GM19193 (cell line): ENCODE measurements around the gene OBSCN.

Experiments used
- POLR2A ChIP-seq: IDR thresholded peaks from 4 replicates; pipeline ENCODE4 v1.6.1; 2011; ENCODE audit not compliant: insufficient read depth, insufficient read length; ENCODE audit errors: extremely low read depth

Gene OBSCN

GRCh38 chr1:228350831-228351781, 143.3 kb downstream of the OBSCN start:
- no peak for TF ChIP-seq POLR2A

- TF ChIP-seq POLR2A: no peak
Measured at GRCh38 chr1:228351850-228352249, 144.0 kb downstream of the OBSCN start.

- TF ChIP-seq POLR2A: no peak
Measured at GRCh38 chr1:228352677-228353481, 145.0 kb downstream of the OBSCN start.

GRCh38 chr1:228353601-228354371, 145.9 kb downstream of the OBSCN start:
- no peak for TF ChIP-seq POLR2A

GRCh38 chr1:228354390-228355320, 146.8 kb downstream of the OBSCN start:
- TF ChIP-seq POLR2A: no peak

GRCh38 chr1:228356897-228357680, 149.2 kb downstream of the OBSCN start:
- no peak for TF ChIP-seq POLR2A

GRCh38 chr1:228358039-228358763, 150.4 kb downstream of the OBSCN start:
- TF ChIP-seq POLR2A: no peak

GRCh38 chr1:228358764-228359612, 151.1 kb downstream of the OBSCN start:
- TF ChIP-seq POLR2A: no peak

GRCh38 chr1:228359613-228360532, 152.0 kb downstream of the OBSCN start:
- no peak for TF ChIP-seq POLR2A

GRCh38 chr1:228360533-228361313, 152.9 kb downstream of the OBSCN start:
- no peak for TF ChIP-seq POLR2A
